HEK293 (cell line): ENCODE data around the gene TRIM9.
A peak's percentile ranks its signal among the peaks of the same experiment; 100 is the strongest.

Experiments
- CTCF ChIA-PET: fragments of 350-600 bp; formaldehyde crosslinking; extraction: SDS; loops from one replicate; lab custom pipeline; 2021; ENCODE audit warnings: antibody characterized with exemption; lab: Yijun Ruan, JAX
- POLR2A ChIA-PET: fragments of 300-600 bp; formaldehyde crosslinking; extraction: SDS; loops from one replicate; lab custom pipeline; 2020; ENCODE audit warnings: antibody characterized with exemption, inconsistent platforms; lab: Yijun Ruan, JAX
- H3K27ac ChIP-seq: fragments of 200-500 bp; sonication (Bioruptor generic); 2 replicates; pipeline ENCODE4 v1.5.1; 2014; ENCODE audit warnings: low read depth, low read length, control low read depth, inconsistent platforms; ENCODE audit errors: extremely low read depth
- H3K36me3 ChIP-seq, 2 experiments: fragments of 200-500 bp in 1 of 2; sonication (Bioruptor generic) in 1 of 2; 1 replicate in 1 of 2; 2 replicates in 1 of 2; pipeline ENCODE4 v1.5.1; 2014 to 2017; ENCODE audit warnings: inconsistent platforms in 2 of 2, low read length in 2 of 2; ENCODE audit not compliant: control insufficient read depth in 2 of 2, insufficient read depth in 1 of 2
- H3K4me1 ChIP-seq: fragments of 200-500 bp; sonication (Bioruptor generic); 2 replicates; pipeline ENCODE4 v1.5.1; 2014; ENCODE audit warnings: mild to moderate bottlenecking, low read length, inconsistent platforms; ENCODE audit not compliant: control insufficient read depth, insufficient read depth
- H3K4me3 ChIP-seq: 2 replicates; pipeline ENCODE4 v1.5.1; 2011; ENCODE audit warnings: low read depth, mild to moderate bottlenecking, control low read depth, low read length, moderate library complexity
- H3K9me3 ChIP-seq: fragments of 200-500 bp; sonication (Bioruptor generic); 2 replicates; pipeline ENCODE4 v1.5.1; 2014; ENCODE audit warnings: low read depth, low read length, inconsistent platforms; ENCODE audit not compliant: control insufficient read depth, insufficient read depth
- GLI2 ChIP-seq: fragments of 450-650 bp; formaldehyde crosslinking; IDR thresholded peaks from 2 replicates; pipeline ENCODE4; 2017; ENCODE audit warnings: missing biosample characterization, missing genetic modification characterization, low read depth, borderline replicate concordance
- HIC1 ChIP-seq: fragments of 450-650 bp; formaldehyde crosslinking; IDR thresholded peaks from 2 replicates; pipeline ENCODE4 v1.5.1; 2016; ENCODE audit warnings: missing biosample characterization, missing genetic modification characterization
- MYNN ChIP-seq: fragments of 450-650 bp; formaldehyde crosslinking; IDR thresholded peaks from 2 replicates; pipeline ENCODE4 v1.5.1; 2016; ENCODE audit warnings: missing biosample characterization, missing genetic modification characterization, borderline replicate concordance
- SP7 ChIP-seq: fragments of 450-650 bp; formaldehyde crosslinking; IDR thresholded peaks from 2 replicates; pipeline ENCODE4 v1.5.1; 2016; ENCODE audit warnings: missing biosample characterization, missing genetic modification characterization
- TRIM28 ChIP-seq: IDR thresholded peaks from 2 replicates; pipeline ENCODE4 v1.6.1; 2011; ENCODE audit warnings: low read length, control low read depth, borderline replicate concordance
- YY1 ChIP-seq: fragments of 450-650 bp; formaldehyde crosslinking; IDR thresholded peaks from 2 replicates; pipeline ENCODE4 v1.5.1; 2018; ENCODE audit warnings: missing biosample characterization, missing genetic modification characterization
- YY2 ChIP-seq: fragments of 450-650 bp; formaldehyde crosslinking; IDR thresholded peaks from 2 replicates; pipeline ENCODE4 v1.5.1; 2016; ENCODE audit warnings: missing biosample characterization, missing genetic modification characterization
- ZBTB20 ChIP-seq: fragments of 450-650 bp; formaldehyde crosslinking; IDR thresholded peaks from 2 replicates; pipeline ENCODE4 v1.5.1; 2016; ENCODE audit warnings: missing biosample characterization, missing genetic modification characterization
- ZNF140 ChIP-seq: fragments of 450-650 bp; formaldehyde crosslinking; IDR thresholded peaks from 2 replicates; pipeline ENCODE4 v1.5.1; 2016; ENCODE audit warnings: missing biosample characterization, missing genetic modification characterization
- ZNF221 ChIP-seq: fragments of 450-650 bp; formaldehyde crosslinking; IDR thresholded peaks from 2 replicates; pipeline ENCODE4 v1.5.1; 2017; ENCODE audit warnings: missing biosample characterization, missing genetic modification characterization, borderline replicate concordance
- ZNF266 ChIP-seq: fragments of 450-650 bp; formaldehyde crosslinking; IDR thresholded peaks from 2 replicates; pipeline ENCODE4 v1.5.1; 2016; ENCODE audit warnings: missing biosample characterization, missing genetic modification characterization, low read depth
- ZNF324 ChIP-seq: fragments of 450-650 bp; formaldehyde crosslinking; IDR thresholded peaks from 2 replicates; pipeline ENCODE4 v1.5.1; 2016; ENCODE audit warnings: missing biosample characterization, missing genetic modification characterization
- ZNF366 ChIP-seq: fragments of 450-650 bp; formaldehyde crosslinking; conservative IDR thresholded peaks from 2 replicates; pipeline ENCODE4 v1.5.1; 2016; ENCODE audit warnings: missing biosample characterization, missing genetic modification characterization
- ZNF571 ChIP-seq: fragments of 450-650 bp; formaldehyde crosslinking; IDR thresholded peaks from 2 replicates; pipeline ENCODE4 v1.5.0; 2017; ENCODE audit warnings: missing biosample characterization, missing genetic modification characterization
- ZNF596 ChIP-seq: fragments of 450-650 bp; IDR thresholded peaks from 2 replicates; pipeline ENCODE4 v1.5.0; 2018; ENCODE audit warnings: missing biosample characterization, mild to moderate bottlenecking, missing genetic modification characterization, moderate library complexity
- ZNF621 ChIP-seq: fragments of 450-650 bp; formaldehyde crosslinking; IDR thresholded peaks from 2 replicates; pipeline ENCODE4 v1.5.1; 2017; ENCODE audit warnings: missing biosample characterization, missing genetic modification characterization
- ZNF645 ChIP-seq: fragments of 450-650 bp; formaldehyde crosslinking; IDR thresholded peaks from 2 replicates; pipeline ENCODE4; 2016; ENCODE audit warnings: missing biosample characterization, missing genetic modification characterization
- ZNF670 ChIP-seq: fragments of 450-650 bp; formaldehyde crosslinking; IDR thresholded peaks from 2 replicates; pipeline ENCODE4 v1.5.1; 2016; ENCODE audit warnings: missing biosample characterization, missing genetic modification characterization, low read depth
- ZNF701 ChIP-seq: fragments of 450-650 bp; formaldehyde crosslinking; IDR thresholded peaks from 2 replicates; pipeline ENCODE4 v1.5.1; 2016; ENCODE audit warnings: missing biosample characterization, missing genetic modification characterization
- ZNF777 ChIP-seq: fragments of 450-650 bp; formaldehyde crosslinking; IDR thresholded peaks from 2 replicates; pipeline ENCODE4 v1.5.1; 2017; ENCODE audit warnings: missing biosample characterization, missing genetic modification characterization, borderline replicate concordance
- ZNF843 ChIP-seq: fragments of 450-650 bp; formaldehyde crosslinking; IDR thresholded peaks from 2 replicates; pipeline ENCODE4 v1.5.1; 2016; ENCODE audit warnings: missing biosample characterization, missing genetic modification characterization
- ZSCAN18 ChIP-seq: fragments of 450-650 bp; formaldehyde crosslinking; IDR thresholded peaks from 2 replicates; pipeline ENCODE4 v1.5.1; 2016; ENCODE audit warnings: missing biosample characterization, missing genetic modification characterization
- TF ChIP-seq, protein P1 (sequence below): fragments of 450-650 bp; formaldehyde crosslinking; IDR thresholded peaks from 2 replicates; pipeline ENCODE4 v1.5.1; 2016; ENCODE audit warnings: missing biosample characterization, missing genetic modification characterization
- TF ChIP-seq, protein P2 (sequence below): fragments of 450-650 bp; formaldehyde crosslinking; IDR thresholded peaks from 2 replicates; pipeline ENCODE4 v1.5.1; 2016; ENCODE audit warnings: missing biosample characterization, missing genetic modification characterization

TRIM9 gene

GRCh38 chr14:51081712-51082111 is 13.2 kb downstream of the TRIM9 start (continued):
- no peak for TF ChIP-seq ZNF670 (tag by site-specific recombination)
- TF ChIP-seq YY1 (tag by site-specific recombination), result no peak

GRCh38 chr14:51081209-51081608 is 13.7 kb downstream of the TRIM9 start:
- ChIA-PET POLR2A (no interaction called here), CTCF (no interaction called here)
- H3K27ac ChIP-seq, result no peak overlapping the region
- H3K36me3 ChIP-seq, result no peaks in the 10 kb centered on the region
- no peaks in the 10 kb centered on the region for H3K9me3 ChIP-seq
- TF ChIP-seq, protein P1, sequence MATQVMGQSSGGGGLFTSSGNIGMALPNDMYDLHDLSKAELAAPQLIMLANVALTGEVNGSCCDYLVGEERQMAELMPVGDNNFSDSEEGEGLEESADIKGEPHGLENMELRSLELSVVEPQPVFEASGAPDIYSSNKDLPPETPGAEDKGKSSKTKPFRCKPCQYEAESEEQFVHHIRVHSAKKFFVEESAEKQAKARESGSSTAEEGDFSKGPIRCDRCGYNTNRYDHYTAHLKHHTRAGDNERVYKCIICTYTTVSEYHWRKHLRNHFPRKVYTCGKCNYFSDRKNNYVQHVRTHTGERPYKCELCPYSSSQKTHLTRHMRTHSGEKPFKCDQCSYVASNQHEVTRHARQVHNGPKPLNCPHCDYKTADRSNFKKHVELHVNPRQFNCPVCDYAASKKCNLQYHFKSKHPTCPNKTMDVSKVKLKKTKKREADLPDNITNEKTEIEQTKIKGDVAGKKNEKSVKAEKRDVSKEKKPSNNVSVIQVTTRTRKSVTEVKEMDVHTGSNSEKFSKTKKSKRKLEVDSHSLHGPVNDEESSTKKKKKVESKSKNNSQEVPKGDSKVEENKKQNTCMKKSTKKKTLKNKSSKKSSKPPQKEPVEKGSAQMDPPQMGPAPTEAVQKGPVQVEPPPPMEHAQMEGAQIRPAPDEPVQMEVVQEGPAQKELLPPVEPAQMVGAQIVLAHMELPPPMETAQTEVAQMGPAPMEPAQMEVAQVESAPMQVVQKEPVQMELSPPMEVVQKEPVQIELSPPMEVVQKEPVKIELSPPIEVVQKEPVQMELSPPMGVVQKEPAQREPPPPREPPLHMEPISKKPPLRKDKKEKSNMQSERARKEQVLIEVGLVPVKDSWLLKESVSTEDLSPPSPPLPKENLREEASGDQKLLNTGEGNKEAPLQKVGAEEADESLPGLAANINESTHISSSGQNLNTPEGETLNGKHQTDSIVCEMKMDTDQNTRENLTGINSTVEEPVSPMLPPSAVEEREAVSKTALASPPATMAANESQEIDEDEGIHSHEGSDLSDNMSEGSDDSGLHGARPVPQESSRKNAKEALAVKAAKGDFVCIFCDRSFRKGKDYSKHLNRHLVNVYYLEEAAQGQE, result peak; percentile 71
- TF ChIP-seq ZNF140 (tag by site-specific recombination) (peak; percentile 24; the same call in 1 of the 2 replicates), ZNF596 (no peak)
- H3K4me3 ChIP-seq, result no peak overlapping the region
- H3K4me1 ChIP-seq, result peaks cover 27% of the 10 kb centered on the region

GRCh38 chr14:51080645-51081044 is 14.3 kb downstream of the TRIM9 start:
- Histone ChIP-seq H3K27ac (no peak overlapping the region), H3K36me3 (no peaks in the 10 kb centered on the region), H3K9me3 (no peaks in the 10 kb centered on the region)
- TF ChIP-seq ZNF266 (tag by site-specific recombination) (no peak), ZNF645 (tag by site-specific recombination) (no peak), ZSCAN18 (tag by site-specific recombination) (no peak), TRIM28 (no peak), SP7 (tag by site-specific recombination) (no peak), GLI2 (tag by site-specific recombination) (no peak), ZNF701 (tag by site-specific recombination) (no peak), ZNF843 (tag by site-specific recombination) (no peak), YY2 (tag by site-specific recombination) (no peak), ZNF777 (no peak), MYNN (tag by site-specific recombination) (no peak), ZNF221 (tag by site-specific recombination) (no peak), ZNF621 (no peak), ZBTB20 (no peak), ZNF366 (tag by site-specific recombination) (no peak), HIC1 (tag by site-specific recombination) (no peak), ZNF324 (tag by site-specific recombination) (no peak), ZNF571 (tag by site-specific recombination) (no peak)
- TF ChIP-seq, protein P2, sequence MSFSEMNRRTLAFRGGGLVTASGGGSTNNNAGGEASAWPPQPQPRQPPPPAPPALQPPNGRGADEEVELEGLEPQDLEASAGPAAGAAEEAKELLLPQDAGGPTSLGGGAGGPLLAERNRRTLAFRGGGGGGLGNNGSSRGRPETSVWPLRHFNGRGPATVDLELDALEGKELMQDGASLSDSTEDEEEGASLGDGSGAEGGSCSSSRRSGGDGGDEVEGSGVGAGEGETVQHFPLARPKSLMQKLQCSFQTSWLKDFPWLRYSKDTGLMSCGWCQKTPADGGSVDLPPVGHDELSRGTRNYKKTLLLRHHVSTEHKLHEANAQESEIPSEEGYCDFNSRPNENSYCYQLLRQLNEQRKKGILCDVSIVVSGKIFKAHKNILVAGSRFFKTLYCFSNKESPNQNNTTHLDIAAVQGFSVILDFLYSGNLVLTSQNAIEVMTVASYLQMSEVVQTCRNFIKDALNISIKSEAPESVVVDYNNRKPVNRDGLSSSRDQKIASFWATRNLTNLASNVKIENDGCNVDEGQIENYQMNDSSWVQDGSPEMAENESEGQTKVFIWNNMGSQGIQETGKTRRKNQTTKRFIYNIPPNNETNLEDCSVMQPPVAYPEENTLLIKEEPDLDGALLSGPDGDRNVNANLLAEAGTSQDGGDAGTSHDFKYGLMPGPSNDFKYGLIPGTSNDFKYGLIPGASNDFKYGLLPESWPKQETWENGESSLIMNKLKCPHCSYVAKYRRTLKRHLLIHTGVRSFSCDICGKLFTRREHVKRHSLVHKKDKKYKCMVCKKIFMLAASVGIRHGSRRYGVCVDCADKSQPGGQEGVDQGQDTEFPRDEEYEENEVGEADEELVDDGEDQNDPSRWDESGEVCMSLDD (tag by site-specific recombination), result no peak
- TF ChIP-seq, all 188 proteins: peak for 0
- Histone ChIP-seq H3K4me1 (peaks cover 26% of the 10 kb centered on the region), H3K4me3 (no peak overlapping the region)
- ChIA-PET CTCF (no interaction called here), POLR2A (no interaction called here)
